ENCODE measurements around the gene MTCL3.
A peak's percentile ranks its signal among the peaks of the same experiment; 100 is the strongest.

Gene MTCL3

DNA sequence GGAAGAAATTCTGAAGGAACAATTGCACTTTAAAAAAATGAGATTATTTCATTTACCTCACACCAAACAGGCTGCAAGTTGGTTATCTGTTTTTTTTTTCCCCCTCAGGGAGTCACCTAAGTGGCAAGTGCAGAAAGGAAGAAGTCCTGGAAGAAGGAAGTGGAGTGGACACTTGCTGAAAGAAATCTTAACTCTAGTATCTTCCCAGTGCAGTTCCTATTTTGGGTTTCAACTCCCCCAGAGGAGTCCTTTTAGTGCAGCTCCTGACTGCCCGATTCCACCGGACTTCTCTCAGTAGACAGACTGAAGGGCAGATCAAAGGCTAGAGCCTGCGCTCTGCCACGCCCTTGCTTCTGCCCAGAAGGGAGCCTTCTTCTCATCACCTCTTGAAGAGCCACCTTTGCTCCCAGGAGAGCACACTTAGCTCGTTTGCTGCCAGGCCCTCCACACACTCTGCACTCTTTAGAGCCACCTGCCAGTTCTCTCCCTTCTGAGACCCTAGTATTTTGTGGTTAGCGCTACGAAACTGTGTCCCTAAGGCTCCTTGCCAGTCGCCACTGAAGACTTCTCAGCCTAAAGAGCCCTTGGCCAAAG is 4.9 kb downstream of the MTCL3 start:
- POLR2A ChIA-PET, result interaction anchor here (1.1 kb wide), 1 partner anchor 12 kb away, joined by 3 read pairs; no protein-coding TSS in a partner anchor
- no TSS peak for BruUV-seq (replicated peaks)
- intact Hi-C loops (cut with micrococcal nuclease), result no loop called here
- ATAC-seq (no peak), DNase-seq (ENCODE audit: low read depth, low spot score) (no peak)
- no peak overlapping the region for H3K4me3 ChIP-seq (replicated peaks in 1 of 2; ENCODE audit: low read depth in 1 of 2, low read length in 2 of 2)
- H3K27me3 ChIP-seq (ENCODE audit: insufficient read depth, low read length), result no peaks in the 10 kb centered on the region
- no peaks in the 10 kb centered on the region for H3K9me3 ChIP-seq (ENCODE audit: control insufficient read depth in 1 of 2, insufficient read depth in 1 of 2, low read depth in 1 of 2, low read length in 2 of 2)
- H3K27ac ChIP-seq (ENCODE audit: low read depth, low read length), result no peak overlapping the region
- H3K4me1 ChIP-seq (ENCODE audit: control insufficient read depth in 1 of 2, insufficient read depth in 2 of 2, low read length in 2 of 2), result peaks cover 0 to 4% of the 10 kb centered on the region in 2 experiments; a peak in 1 of 4 replicates
- H3K9me2 ChIP-seq (ENCODE audit: insufficient read depth), result no peaks in the 10 kb centered on the region
- no peak overlapping the region for H3K9ac ChIP-seq (ENCODE audit: low read length)
- H4K20me1 ChIP-seq (ENCODE audit: insufficient read depth), result no peaks in the 10 kb centered on the region
- no peaks in the 10 kb centered on the region for H3K79me2 ChIP-seq (ENCODE audit: insufficient read depth, low read length)
- no peak overlapping the region for H3K4me2 ChIP-seq (ENCODE audit: low read length)
- no peak overlapping the region for H2AFZ ChIP-seq (ENCODE audit: low read depth, low read length, poor library complexity, severe bottlenecking)
- no peaks in the 10 kb centered on the region for H3K36me3 ChIP-seq (ENCODE audit: control insufficient read depth in 1 of 2, insufficient read depth in 2 of 2, low read length in 2 of 2)
- CTCF ChIA-PET, result no interaction called here
- TF ChIP-seq FOSL1 (IDR thresholded peaks at IDR 0.05; ENCODE audit: low read depth) (no peak), TCF7L2 (IDR thresholded peaks at IDR 0.05; ENCODE audit: borderline replicate concordance, extremely low read depth, insufficient read depth, insufficient read length) (peak; percentile 24)
- RAD21 ChIA-PET (ENCODE audit: low non-redundant PET in 1 of 2, low total read pairs in 2 of 2, uncharacterized antibody in 2 of 2, unreplicated experiment in 2 of 2), result no interaction called here

- H3K4me2 ChIP-seq (ENCODE audit: low read length), result no peak overlapping the region
- no peak overlapping the region for H2AFZ ChIP-seq (ENCODE audit: low read depth, low read length, poor library complexity, severe bottlenecking)
- ChIA-PET CTCF (no interaction called here), POLR2A (no interaction called here), RAD21 (ENCODE audit: low non-redundant PET in 1 of 2, low total read pairs in 2 of 2, uncharacterized antibody in 2 of 2, unreplicated experiment in 2 of 2) (no interaction called here)
- no peak overlapping the region for H3K4me3 ChIP-seq (replicated peaks in 1 of 2; ENCODE audit: low read depth in 1 of 2, low read length in 2 of 2)
- peaks cover 0 to 4% of the 10 kb centered on the region in 2 experiments; a peak in 1 of 4 replicates for H3K4me1 ChIP-seq (ENCODE audit: control insufficient read depth in 1 of 2, insufficient read depth in 2 of 2, low read length in 2 of 2)
- no peaks in the 10 kb centered on the region for H3K9me2 ChIP-seq (ENCODE audit: insufficient read depth)
- no peaks in the 10 kb centered on the region for H3K79me2 ChIP-seq (ENCODE audit: insufficient read depth, low read length)
- H3K9ac ChIP-seq (ENCODE audit: low read length), result no peak overlapping the region
- no peaks in the 10 kb centered on the region for H3K27me3 ChIP-seq (ENCODE audit: insufficient read depth, low read length)
- DNase-seq (ENCODE audit: low read depth, low spot score) (no peak), ATAC-seq (no peak)
- H3K27ac ChIP-seq (ENCODE audit: low read depth, low read length), result no peak overlapping the region
- TF ChIP-seq SIN3A (IDR thresholded peaks at IDR 0.05; ENCODE audit: low read depth) (no peak), EZH2 (IDR thresholded peaks at IDR 0.05) (no peak), ZFX (IDR thresholded peaks at IDR 0.05) (no peak), POLR2AphosphoS5 (IDR thresholded peaks at IDR 0.05; ENCODE audit: low read depth, low read length) (no peak), SRF (IDR thresholded peaks at IDR 0.05; ENCODE audit: low read depth) (no peak), FOSL1 (IDR thresholded peaks at IDR 0.05; ENCODE audit: low read depth) (no peak), SP1 (IDR thresholded peaks at IDR 0.05; ENCODE audit: low read depth) (no peak), ZNF274 (IDR thresholded peaks at IDR 0.05; ENCODE audit: low read depth, low read length) (no peak), EGR1 (IDR thresholded peaks at IDR 0.05; ENCODE audit: low read depth) (no peak), MAX (IDR thresholded peaks at IDR 0.05) (no peak), POLR2A (IDR thresholded peaks at IDR 0.05; ENCODE audit: borderline replicate concordance, extremely low read depth, insufficient read depth, insufficient read length) (no peak), REST (IDR thresholded peaks at IDR 0.05; ENCODE audit: low read depth) (no peak)
- TF ChIP-seq, protein P1, sequence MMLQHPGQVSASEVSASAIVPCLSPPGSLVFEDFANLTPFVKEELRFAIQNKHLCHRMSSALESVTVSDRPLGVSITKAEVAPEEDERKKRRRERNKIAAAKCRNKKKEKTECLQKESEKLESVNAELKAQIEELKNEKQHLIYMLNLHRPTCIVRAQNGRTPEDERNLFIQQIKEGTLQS (IDR thresholded peaks at IDR 0.05), result no peak
- TF ChIP-seq, protein P2, sequence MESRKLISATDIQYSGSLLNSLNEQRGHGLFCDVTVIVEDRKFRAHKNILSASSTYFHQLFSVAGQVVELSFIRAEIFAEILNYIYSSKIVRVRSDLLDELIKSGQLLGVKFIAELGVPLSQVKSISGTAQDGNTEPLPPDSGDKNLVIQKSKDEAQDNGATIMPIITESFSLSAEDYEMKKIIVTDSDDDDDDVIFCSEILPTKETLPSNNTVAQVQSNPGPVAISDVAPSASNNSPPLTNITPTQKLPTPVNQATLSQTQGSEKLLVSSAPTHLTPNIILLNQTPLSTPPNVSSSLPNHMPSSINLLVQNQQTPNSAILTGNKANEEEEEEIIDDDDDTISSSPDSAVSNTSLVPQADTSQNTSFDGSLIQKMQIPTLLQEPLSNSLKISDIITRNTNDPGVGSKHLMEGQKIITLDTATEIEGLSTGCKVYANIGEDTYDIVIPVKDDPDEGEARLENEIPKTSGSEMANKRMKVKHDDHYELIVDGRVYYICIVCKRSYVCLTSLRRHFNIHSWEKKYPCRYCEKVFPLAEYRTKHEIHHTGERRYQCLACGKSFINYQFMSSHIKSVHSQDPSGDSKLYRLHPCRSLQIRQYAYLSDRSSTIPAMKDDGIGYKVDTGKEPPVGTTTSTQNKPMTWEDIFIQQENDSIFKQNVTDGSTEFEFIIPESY (IDR thresholded peaks at IDR 0.05; ENCODE audit: extremely low read depth, insufficient replicate concordance, low read length), result no peak
- no peaks in the 10 kb centered on the region for H4K20me1 ChIP-seq (ENCODE audit: insufficient read depth)
- BruUV-seq (replicated peaks), result no TSS peak
- no peaks in the 10 kb centered on the region for H3K9me3 ChIP-seq (ENCODE audit: control insufficient read depth in 1 of 2, insufficient read depth in 1 of 2, low read depth in 1 of 2, low read length in 2 of 2)
- H3K36me3 ChIP-seq (ENCODE audit: control insufficient read depth in 1 of 2, insufficient read depth in 2 of 2, low read length in 2 of 2), result no peaks in the 10 kb centered on the region
- intact Hi-C loops (cut with micrococcal nuclease), result no loop called here
Observed at GRCh38 chr6:127513425-127513824, 5.7 kb downstream of the MTCL3 start.
